D341Med (cell line): ENCODE data around the gene GAK.
"Not testable (repeated sequence)": the region's sequence is repeated elsewhere in the genome, so short reads cannot be mapped to it uniquely, and the experiment has no call there.

Experiments
- DNase-seq: peaks from one replicate; pipeline ENCODE4 v3.0.0; 2012; ENCODE audit warnings: low spot score

GAK gene

GRCh38 chr4:926538-926937, 5.6 kb downstream of the GAK start:
- no peak for DNase-seq

- DNase-seq: no peak
Observed at GRCh38 chr4:925771-926500, 6.2 kb downstream of the GAK start.

GRCh38 chr4:925171-925570, 6.9 kb downstream of the GAK start:
- no peak for DNase-seq

GRCh38 chr4:924107-925096, 7.7 kb downstream of the GAK start:
- DNase-seq: no peak

DNA sequence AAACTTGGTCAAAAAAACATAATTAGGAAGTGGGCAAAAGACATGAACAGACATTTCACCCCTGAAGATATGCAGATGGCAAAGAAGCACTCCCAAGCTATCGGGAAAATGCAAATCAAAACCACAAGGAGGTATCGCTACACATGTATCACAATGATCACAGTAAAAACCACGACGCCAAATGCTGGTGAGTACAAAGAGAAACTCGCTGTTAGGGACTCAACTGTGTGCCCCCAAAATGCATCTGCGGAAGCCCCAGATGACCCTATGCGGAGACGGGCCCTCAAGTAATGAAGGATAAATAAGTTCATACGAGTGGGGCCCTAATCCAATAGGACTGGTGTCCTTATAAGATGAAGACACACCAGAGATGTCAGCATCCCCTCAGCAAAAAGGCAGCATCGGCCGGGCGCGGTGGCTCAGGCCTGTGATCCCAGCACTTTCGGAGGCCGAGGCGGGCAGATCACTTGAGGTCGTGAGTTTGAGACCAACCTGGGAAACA, 10.2 kb downstream of the GAK start:
- no peak for DNase-seq

- DNase-seq: not testable (repeated sequence)
Observed at GRCh38 chr4:919004-919680, 13.0 kb downstream of the GAK start.

- not testable (repeated sequence) for DNase-seq
Observed at GRCh38 chr4:918591-918990, 13.5 kb downstream of the GAK start.

DNA sequence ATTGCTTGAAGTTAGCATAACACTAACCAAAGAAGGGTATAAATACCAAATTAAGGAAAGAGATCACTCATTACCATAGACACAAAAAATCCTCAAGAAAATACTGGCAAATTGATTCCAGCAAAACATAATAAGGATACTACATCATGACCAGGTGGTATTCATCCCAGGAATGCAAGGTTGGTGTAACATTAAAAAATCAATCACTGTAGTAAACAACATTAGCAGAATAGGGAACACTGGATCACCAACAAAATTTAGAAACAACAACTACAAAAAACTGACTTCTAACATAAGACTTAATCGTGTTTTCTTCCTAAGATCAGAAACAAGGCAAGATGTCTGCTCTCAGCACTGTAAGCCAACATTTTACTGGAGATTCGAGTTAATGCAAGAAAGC, 14.1 kb downstream of the GAK start:
- DNase-seq: no peak

DNA sequence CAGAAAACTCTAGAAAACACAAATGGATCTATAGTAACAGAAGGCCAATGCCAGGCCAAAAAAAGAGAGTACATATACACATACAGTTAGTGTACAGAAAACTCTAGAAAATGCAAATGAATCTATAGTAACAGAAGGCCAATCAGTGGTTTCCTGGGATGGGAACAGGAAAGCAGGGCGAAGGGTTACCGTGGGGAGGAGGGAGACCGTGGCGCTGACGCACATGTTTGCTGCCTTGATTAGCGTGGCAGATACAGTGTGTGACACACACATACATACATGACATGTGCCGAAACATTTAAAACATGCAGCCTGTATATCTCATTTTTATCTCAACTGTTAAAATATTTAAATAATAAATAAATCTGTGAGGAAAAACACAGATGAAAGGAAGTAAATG, 14.7 kb downstream of the GAK start:
- no peak for DNase-seq

DNA sequence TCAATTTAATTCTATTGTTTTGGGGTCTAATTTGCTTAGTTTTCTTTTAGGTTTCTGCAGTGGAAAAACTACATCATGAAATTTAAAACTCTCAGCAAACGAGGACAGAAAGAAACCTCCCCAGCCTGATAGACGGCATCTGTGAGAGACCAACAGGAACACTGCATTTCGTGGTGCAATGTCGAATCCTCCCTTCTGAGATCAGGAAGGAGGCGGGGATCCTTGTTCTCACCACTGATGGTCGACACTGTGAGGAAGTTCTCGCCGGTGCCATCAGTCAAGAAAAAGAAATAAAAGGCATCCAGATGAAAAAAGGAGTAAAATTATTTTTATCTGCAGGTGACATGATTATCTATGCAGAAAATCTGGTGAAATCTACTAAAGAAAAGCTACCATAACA, 16.5 kb downstream of the GAK start:
- no peak for DNase-seq

DNA sequence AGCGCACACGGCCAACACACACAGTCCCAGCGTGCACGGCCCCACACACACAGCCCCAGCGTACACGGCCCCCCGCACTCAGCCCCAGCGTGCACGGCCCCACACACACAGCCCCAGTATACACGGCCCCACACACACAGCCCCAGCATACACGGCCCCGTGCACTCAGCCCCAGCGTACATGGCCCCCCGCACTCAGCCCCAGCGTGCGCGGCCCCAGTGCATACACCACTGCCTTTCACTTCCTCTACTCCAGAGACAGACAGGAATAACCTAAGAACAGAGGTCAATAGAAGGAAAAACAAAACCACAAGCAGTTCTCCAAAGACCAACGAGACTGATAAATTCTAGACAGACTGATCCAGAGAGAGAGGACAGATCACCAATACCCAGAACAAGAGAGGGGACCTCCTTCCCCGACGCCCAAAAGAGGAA, 17.1 kb downstream of the GAK start:
- DNase-seq: no peak

DNA sequence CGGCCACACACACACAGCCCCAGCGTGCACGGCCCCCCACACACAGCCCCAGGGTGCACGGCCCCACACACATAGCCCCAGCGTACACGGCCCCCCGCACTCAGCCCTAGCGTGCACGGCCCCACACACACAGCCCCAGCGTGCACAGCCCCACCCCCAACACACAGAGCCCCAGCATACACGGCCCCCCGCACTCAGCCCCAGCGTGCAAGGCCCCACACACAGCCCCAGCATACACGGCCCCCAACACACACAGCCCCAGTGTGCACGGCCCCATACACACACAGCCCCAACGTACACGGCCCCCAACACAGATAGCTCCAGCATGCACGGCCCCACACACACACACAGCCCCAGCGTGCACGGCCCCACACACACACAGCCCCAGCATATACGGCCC, 17.6 kb downstream of the GAK start:
- DNase-seq: no peak

DNA sequence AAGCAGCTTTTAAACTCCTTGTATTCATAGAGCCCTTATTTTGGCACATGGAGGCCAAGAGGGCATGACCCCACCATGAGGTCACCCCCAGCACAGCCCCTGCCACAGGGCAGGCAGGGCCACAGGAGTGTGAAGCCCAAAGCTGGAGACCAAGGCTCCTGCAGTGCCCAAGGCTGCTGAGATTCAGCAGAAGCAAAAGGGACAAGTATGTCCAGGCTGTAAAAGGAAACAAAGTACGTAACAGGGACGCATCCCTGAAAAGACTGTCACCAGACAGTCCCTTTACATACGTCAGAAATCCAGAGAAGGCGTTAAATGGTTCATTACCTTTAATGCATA, 18.9 kb downstream of the GAK start:
- no peak for DNase-seq

DNA sequence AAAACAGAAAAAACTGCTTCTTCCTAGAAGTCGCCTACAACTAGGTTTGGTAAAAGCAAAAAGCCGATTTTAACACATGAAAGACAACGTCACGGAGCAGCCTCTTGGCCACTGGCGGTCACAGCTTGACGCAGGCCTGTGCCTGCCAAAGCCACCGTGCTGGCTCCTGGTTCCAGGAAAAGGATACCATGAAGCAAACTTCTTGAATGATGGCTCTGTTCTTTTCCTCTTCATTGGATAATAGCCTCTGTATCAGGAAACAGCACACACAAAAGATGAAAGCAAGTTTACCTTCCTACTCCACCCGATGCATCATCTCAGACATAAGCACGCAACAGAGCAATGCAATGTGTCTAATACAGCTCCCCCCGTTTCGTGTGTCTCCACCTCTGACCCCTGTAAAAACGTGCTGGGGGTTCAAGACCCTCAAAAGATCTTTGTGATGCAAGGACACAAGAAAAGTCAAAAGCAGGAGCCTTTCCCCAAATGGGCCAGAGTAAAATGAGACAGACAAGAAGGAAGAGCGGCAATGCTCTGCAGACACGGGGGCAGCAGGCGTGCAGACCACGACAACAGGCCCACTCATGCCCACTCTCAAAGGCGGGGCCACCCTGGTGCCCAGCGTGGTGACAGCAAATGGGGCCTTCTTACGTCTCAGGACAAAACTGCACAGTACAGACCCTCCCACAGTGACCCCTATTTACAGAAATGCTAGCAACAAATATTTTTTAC, 19.4 kb downstream of the GAK start:
- no peak for DNase-seq

GRCh38 chr4:911871-912490, 20.1 kb downstream of the GAK start:
- DNase-seq: no peak

GRCh38 chr4:911221-911751, 20.8 kb downstream of the GAK start:
- no peak for DNase-seq

DNA sequence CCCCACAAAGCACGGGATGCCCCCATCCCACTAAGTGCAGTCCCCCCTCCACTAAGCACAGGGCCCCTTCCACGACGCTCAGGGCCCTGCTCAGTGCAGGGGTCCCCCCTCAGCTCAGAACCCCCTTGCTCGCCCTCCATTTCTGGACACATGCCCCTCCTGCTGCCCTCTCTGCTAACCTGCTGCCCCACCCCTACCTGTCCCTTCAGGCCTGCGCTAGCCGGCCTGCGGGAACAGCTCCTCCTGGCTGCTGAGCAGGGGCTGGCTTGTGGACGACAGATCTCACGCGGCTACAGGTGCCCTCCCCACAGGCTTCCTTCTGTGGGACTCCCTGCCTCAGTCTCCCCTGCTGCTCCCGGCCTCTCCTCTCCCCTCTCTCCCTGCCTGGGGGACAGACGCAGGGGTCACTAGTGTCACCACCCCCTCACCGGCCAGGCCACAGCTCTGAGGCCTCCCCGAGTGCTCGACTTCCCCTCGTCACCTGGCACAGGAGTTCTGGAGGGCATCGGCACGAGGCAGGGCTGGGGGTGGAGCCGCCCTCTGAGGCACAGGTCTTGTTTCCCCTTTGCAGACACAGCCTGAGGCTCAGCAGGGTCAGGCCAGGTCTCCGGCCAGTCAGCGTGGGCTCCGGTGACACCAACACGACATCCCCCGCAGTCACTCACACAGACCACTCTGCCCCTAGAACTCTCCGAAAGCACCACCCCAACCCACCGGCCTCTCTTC, 21.6 kb downstream of the GAK start:
- DNase-seq: no peak

GRCh38 chr4:909821-910220, 22.3 kb downstream of the GAK start:
- no peak for DNase-seq

GRCh38 chr4:909131-909571, 23.0 kb downstream of the GAK start:
- no peak for DNase-seq

DNA sequence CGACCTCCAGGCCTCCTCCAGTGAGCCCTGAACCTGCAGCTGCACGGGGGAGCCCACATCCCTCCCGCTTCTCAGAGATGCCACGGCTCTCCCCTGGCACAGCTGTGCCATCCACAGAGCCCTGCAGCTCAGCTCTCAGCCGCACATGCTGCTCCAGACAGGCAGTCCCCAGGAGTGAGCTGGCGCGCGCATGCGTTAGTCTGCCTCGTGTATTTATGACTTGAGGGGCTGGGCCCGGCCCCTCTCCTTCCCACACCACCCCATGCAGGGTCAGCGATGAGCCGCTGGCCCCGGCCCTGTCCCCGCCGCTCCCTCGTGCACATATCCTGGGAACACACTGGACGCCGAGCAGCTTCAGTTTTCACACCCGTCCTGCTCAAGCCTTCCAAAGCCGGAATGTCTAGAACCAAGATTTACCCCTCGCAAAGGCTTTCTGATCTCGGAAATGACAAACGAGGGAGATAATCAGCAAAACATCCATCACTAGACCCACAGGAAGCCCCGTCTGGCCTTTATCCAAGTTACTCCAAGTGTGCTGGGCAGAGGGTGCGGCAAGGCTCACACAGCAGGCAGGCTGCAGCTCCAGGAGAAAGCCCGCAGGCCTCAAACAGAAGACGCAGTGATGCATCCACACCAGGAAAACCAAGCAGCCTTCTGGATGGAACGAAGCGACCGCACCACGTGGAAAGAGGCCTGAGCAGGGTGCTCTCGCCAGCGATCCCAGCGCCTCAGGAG, 24.3 kb downstream of the GAK start:
- no peak for DNase-seq
